BLaER1 (cell line): ENCODE results near the gene TNFRSF13B.
"Not testable (repeated sequence)": the region's sequence is repeated elsewhere in the genome, so short reads cannot be mapped to it uniquely, and the experiment has no call there.

Experiments used
- H3K27ac ChIP-seq: shearing (Covaris generic); formaldehyde crosslinking; 2 replicates; pipeline ENCODE4 v1.8.1; 2022
- H3K27me3 ChIP-seq: shearing (Covaris generic); formaldehyde crosslinking; 2 replicates; pipeline ENCODE4 v1.8.1; 2022
- H3K36me3 ChIP-seq: shearing (Covaris generic); formaldehyde crosslinking; 2 replicates; pipeline ENCODE4 v1.8.1; 2022
- H3K4me1 ChIP-seq: shearing (Covaris generic); formaldehyde crosslinking; 2 replicates; pipeline ENCODE4 v1.8.1; 2022
- H3K4me2 ChIP-seq: shearing (Covaris generic); formaldehyde crosslinking; 2 replicates; pipeline ENCODE4 v1.8.1; 2022
- H3K4me3 ChIP-seq: shearing (Covaris generic); formaldehyde crosslinking; 2 replicates; pipeline ENCODE4 v1.8.1; 2022
- H3K9ac ChIP-seq: shearing (Covaris generic); formaldehyde crosslinking; 2 replicates; pipeline ENCODE4 v1.8.1; 2022
- H3K9me3 ChIP-seq: shearing (Covaris generic); formaldehyde crosslinking; 2 replicates; pipeline ENCODE4 v1.8.1; 2022
- H4K20me1 ChIP-seq: shearing (Covaris generic); formaldehyde crosslinking; 2 replicates; pipeline ENCODE4 v1.8.1; 2022
- Cebpa-rat ChIP-seq: shearing (Covaris generic); IDR thresholded peaks from 2 replicates; pipeline ENCODE4 v1.8.1; 2022

The TNFRSF13B gene

GRCh38 chr17:16911141-16911937, 60.6 kb downstream of the TNFRSF13B start:
- H3K27me3 ChIP-seq = no peaks in the 10 kb centered on the region
- 0 out of 2 replicates have a peak overlapping the region, but pooled peaks have one; percentile 6 for H3K27ac ChIP-seq
- no peak for TF ChIP-seq Cebpa-rat
- no peaks in the 10 kb centered on the region for H3K9me3 ChIP-seq
- H3K36me3 ChIP-seq = no peaks in the 10 kb centered on the region
- no peaks in the 10 kb centered on the region for H4K20me1 ChIP-seq
- H3K4me2 ChIP-seq = peak overlapping the region; percentile 70
- H3K4me3 ChIP-seq = no peak overlapping the region
- H3K4me1 ChIP-seq = peaks cover 46% of the 10 kb centered on the region
- H3K9ac ChIP-seq = no peak overlapping the region

DNA sequence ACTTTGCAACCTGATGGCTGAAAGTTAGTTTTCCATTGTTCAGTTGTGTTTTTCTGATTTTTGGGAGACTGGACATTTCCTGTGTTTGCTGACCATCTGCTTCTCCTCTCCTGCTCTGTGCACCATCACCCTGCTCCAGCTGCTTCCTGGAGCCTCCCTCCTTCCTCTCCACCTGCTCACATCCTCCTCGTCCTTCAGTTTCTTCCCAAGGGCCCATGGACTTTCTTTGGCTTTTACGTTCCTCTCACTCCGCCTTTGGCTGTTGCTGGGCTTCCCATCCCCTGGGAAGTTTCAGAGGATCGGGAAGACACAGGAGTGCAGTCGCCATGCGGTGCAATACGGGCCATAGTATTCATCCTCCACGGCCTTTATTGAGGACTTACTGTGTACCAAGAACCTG, 61.6 kb downstream of the TNFRSF13B start:
- Histone ChIP-seq H3K9ac (no peak overlapping the region), H3K27me3 (no peaks in the 10 kb centered on the region), H3K4me1 (peaks cover 46% of the 10 kb centered on the region), H3K27ac (no peak overlapping the region), H3K36me3 (no peaks in the 10 kb centered on the region), H3K9me3 (no peaks in the 10 kb centered on the region), H3K4me3 (no peak overlapping the region), H4K20me1 (no peaks in the 10 kb centered on the region), H3K4me2 (peak overlapping the region; percentile 70)
- no peak for TF ChIP-seq Cebpa-rat

GRCh38 chr17:16909472-16910246, 62.3 kb downstream of the TNFRSF13B start:
- Histone ChIP-seq H3K4me3 (no peak overlapping the region), H3K36me3 (no peaks in the 10 kb centered on the region), H3K27ac (no peak overlapping the region), H3K27me3 (no peaks in the 10 kb centered on the region), H3K9ac (no peak overlapping the region), H3K4me1 (peaks cover 46% of the 10 kb centered on the region), H4K20me1 (no peaks in the 10 kb centered on the region), H3K9me3 (no peaks in the 10 kb centered on the region), H3K4me2 (peak overlapping the region; percentile 70)
- TF ChIP-seq Cebpa-rat = no peak

- Histone ChIP-seq H3K4me3 (no peak overlapping the region), H3K9ac (no peak overlapping the region), H3K27ac (no peak overlapping the region), H3K36me3 (no peaks in the 10 kb centered on the region), H3K9me3 (no peaks in the 10 kb centered on the region), H3K27me3 (no peaks in the 10 kb centered on the region), H3K4me2 (no peak overlapping the region), H4K20me1 (no peaks in the 10 kb centered on the region), H3K4me1 (peaks cover 41% of the 10 kb centered on the region)
- TF ChIP-seq Cebpa-rat = no peak
Observed at GRCh38 chr17:16908273-16908672, 63.6 kb downstream of the TNFRSF13B start.

DNA sequence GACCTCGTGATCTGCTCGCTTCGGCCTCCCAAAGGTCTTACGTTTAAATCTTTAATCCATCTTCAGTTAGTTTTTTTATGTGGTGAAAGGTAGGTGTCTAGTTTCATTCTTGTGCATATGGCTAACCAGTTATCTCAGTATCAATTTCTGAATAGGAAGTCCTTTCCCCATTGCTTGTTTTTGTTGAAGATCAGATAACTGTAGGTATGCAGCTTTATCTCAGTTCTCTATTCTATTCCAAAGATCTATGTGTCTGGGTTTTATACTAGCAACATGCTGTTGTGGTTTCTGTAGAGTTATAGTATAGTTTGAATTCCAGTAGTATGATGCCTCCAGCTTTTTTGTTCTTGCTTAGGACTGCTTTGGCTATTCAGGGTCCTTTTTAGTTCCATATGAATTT, 65.2 kb downstream of the TNFRSF13B start:
- Histone ChIP-seq H3K27ac (no peak overlapping the region), H3K4me1 (peaks cover 27% of the 10 kb centered on the region), H3K27me3 (no peaks in the 10 kb centered on the region), H3K9me3 (no peaks in the 10 kb centered on the region), H4K20me1 (no peaks in the 10 kb centered on the region), H3K9ac (no peak overlapping the region), H3K36me3 (no peaks in the 10 kb centered on the region), H3K4me3 (no peak overlapping the region), H3K4me2 (no peak overlapping the region)
- no peak for TF ChIP-seq Cebpa-rat

GRCh38 chr17:16905593-16906191, 66.2 kb downstream of the TNFRSF13B start:
- no peak overlapping the region for H3K4me2 ChIP-seq
- H3K9me3 ChIP-seq = no peaks in the 10 kb centered on the region
- TF ChIP-seq Cebpa-rat = no peak
- H3K9ac ChIP-seq = no peak overlapping the region
- H3K27ac ChIP-seq = no peak overlapping the region
- no peak overlapping the region for H3K4me3 ChIP-seq
- no peaks in the 10 kb centered on the region for H3K36me3 ChIP-seq
- no peaks in the 10 kb centered on the region for H3K27me3 ChIP-seq
- peaks cover 27% of the 10 kb centered on the region for H3K4me1 ChIP-seq
- no peaks in the 10 kb centered on the region for H4K20me1 ChIP-seq

DNA sequence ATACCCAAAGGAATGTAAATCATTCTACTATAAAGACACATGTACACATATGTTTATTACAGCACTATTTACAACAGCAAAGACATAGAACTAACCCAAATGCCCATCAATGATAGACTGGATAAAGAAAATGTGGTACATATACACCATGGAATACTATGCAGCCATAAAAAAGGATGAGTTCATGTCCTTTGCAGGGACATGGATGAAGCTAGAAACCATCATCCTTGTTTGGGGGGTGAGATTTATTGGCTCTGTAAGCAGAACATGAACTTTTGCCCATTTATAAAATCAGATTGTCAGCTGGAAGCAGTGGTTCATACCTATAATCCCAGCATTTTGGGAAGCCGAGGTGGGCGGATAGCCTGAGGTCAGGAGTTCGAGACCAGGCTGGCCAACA, 68.8 kb downstream of the TNFRSF13B start:
- H3K4me2 ChIP-seq, H3K36me3 ChIP-seq, H3K9me3 ChIP-seq, H3K9ac ChIP-seq, H3K4me3 ChIP-seq, H3K27ac ChIP-seq, H3K27me3 ChIP-seq, H4K20me1 ChIP-seq: not testable (repeated sequence)
- peaks cover 12% of the 10 kb centered on the region for H3K4me1 ChIP-seq

DNA sequence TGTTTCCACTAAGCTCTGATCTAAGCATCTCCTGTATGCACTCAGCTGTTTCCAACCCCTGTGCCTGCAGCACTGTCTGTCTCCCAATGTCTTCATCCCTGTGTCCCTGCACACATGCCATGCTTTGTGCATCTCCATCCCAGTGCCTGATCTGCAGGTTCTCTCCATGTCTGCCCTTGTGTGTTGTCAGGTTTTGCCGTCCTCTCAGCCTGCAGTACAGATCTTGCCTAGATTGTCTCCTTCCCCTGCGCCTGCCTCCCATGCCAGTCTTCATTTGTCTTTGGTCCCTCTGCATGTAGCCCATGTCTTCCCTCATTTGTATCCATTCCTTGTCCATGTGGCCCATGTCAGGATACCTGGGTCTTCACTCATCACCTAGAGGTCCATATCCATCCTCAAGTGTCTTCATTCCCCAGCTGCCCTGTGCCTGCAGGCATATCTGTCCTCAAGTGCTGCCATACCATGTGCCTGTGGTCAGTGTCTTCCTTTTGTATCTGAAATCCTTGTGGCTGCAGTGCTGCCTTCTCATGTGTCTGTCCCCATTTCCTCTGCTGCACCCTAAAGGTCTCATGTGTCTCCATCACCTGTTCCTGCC, 71.5 kb downstream of the TNFRSF13B start:
- no peaks in the 10 kb centered on the region for H3K9me3 ChIP-seq
- no peak overlapping the region for H3K9ac ChIP-seq
- H3K27me3 ChIP-seq = no peaks in the 10 kb centered on the region
- H3K4me2 ChIP-seq = no peak overlapping the region
- H3K27ac ChIP-seq = no peak overlapping the region
- H3K36me3 ChIP-seq = no peaks in the 10 kb centered on the region
- no peaks in the 10 kb centered on the region for H4K20me1 ChIP-seq
- TF ChIP-seq Cebpa-rat = no peak
- H3K4me1 ChIP-seq = peaks cover 12% of the 10 kb centered on the region
- no peak overlapping the region for H3K4me3 ChIP-seq

GRCh38 chr17:16897211-16897896, 74.6 kb downstream of the TNFRSF13B start:
- H3K27me3 ChIP-seq, H3K27ac ChIP-seq, H3K9ac ChIP-seq, H3K36me3 ChIP-seq, H4K20me1 ChIP-seq, H3K4me2 ChIP-seq, H3K9me3 ChIP-seq, H3K4me3 ChIP-seq: not testable (repeated sequence)
- H3K4me1 ChIP-seq = peaks cover 24% of the 10 kb centered on the region

- not testable (repeated sequence) for H3K27ac ChIP-seq, H3K27me3 ChIP-seq, H3K36me3 ChIP-seq, H3K4me3 ChIP-seq, H4K20me1 ChIP-seq, H3K9me3 ChIP-seq, H3K9ac ChIP-seq, H3K4me2 ChIP-seq
- H3K4me1 ChIP-seq = peaks cover 19% of the 10 kb centered on the region
Observed at GRCh38 chr17:16896235-16896634, 75.7 kb downstream of the TNFRSF13B start.

DNA sequence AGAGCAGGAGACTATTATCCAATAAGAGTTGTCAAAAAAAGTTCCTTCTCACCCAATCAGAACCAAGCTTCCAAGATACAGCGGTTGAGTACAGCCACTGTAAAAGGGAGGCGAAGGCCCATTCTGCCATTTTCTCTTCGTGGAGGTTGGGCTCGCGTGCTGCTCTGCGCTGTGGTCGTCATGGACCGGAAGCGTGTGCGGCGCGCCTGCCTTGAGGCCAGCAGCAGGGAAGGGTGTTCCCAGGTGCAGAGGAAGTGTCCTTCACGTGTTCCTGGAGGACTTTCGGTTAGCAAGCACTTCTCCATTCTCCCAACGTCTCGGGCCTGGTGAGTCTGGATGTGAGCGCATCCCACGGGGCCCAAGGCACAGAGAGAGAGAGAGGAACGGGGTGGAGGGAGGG, 78.4 kb downstream of the TNFRSF13B start:
- H4K20me1 ChIP-seq, H3K36me3 ChIP-seq, H3K27me3 ChIP-seq, H3K27ac ChIP-seq, H3K4me3 ChIP-seq, H3K9me3 ChIP-seq, H3K9ac ChIP-seq: not testable (repeated sequence)
- Histone ChIP-seq H3K4me1 (peaks cover 13% of the 10 kb centered on the region), H3K4me2 (peak overlapping the region; percentile 62)

- not testable (repeated sequence) for H3K36me3 ChIP-seq, H3K9me3 ChIP-seq, H3K27me3 ChIP-seq, H3K4me3 ChIP-seq, H3K27ac ChIP-seq, H4K20me1 ChIP-seq, H3K4me2 ChIP-seq, H3K9ac ChIP-seq
- peaks cover 13% of the 10 kb centered on the region for H3K4me1 ChIP-seq
Observed at GRCh38 chr17:16892876-16893454, 79.0 kb downstream of the TNFRSF13B start.
